Bronchial epithelial cell (primary cell): ENCODE results near the gene BAHCC1. TPM values are rescaled to one million over a fixed set of nuclear protein-coding genes. Genes with fewer than 3 reads are reported as not detected.

Experiments used
- DNase-seq: peaks from one replicate; pipeline ENCODE4 v3.0.0-alpha.2; 2010; ENCODE audit warnings: low read depth
- FAIRE-seq: peaks from 2 replicates; lab custom pipeline; 2011; peaks lifted over from hg19 to GRCh38; lab: Jason Lieb, UNC
- H3K27me3 ChIP-seq: 2 replicates; pipeline ENCODE4 v1.5.1; 2011; ENCODE audit warnings: low read length; ENCODE audit not compliant: control insufficient read depth, insufficient read depth
- H3K36me3 ChIP-seq: 2 replicates; pipeline ENCODE4 v1.5.1; 2011; ENCODE audit warnings: low read length; ENCODE audit not compliant: control insufficient read depth, insufficient read depth
- H3K4me3 ChIP-seq: 2 replicates; pipeline ENCODE4 v1.5.1; 2011; ENCODE audit warnings: mild to moderate bottlenecking, low read depth, low read length, control low read depth
- total RNA-seq: library from RNA; depleted of rRNA; stranded (reverse); fragments of >200 nt; gene quantifications from 2 replicates; pipeline ENCODE4 v1.2.1, GENCODE V29; 2014
- TF ChIP-seq, protein P1 (sequence below): IDR thresholded peaks from 2 replicates; pipeline ENCODE4 v1.5.1; 2011; ENCODE audit warnings: mild to moderate bottlenecking, moderate library complexity, low read length, control low read depth, inconsistent platforms; ENCODE audit not compliant: insufficient read depth, severe bottlenecking

The BAHCC1 gene
- total RNA-seq, 1 donor from 2014 or later, result 0.79 TPM

DNA sequence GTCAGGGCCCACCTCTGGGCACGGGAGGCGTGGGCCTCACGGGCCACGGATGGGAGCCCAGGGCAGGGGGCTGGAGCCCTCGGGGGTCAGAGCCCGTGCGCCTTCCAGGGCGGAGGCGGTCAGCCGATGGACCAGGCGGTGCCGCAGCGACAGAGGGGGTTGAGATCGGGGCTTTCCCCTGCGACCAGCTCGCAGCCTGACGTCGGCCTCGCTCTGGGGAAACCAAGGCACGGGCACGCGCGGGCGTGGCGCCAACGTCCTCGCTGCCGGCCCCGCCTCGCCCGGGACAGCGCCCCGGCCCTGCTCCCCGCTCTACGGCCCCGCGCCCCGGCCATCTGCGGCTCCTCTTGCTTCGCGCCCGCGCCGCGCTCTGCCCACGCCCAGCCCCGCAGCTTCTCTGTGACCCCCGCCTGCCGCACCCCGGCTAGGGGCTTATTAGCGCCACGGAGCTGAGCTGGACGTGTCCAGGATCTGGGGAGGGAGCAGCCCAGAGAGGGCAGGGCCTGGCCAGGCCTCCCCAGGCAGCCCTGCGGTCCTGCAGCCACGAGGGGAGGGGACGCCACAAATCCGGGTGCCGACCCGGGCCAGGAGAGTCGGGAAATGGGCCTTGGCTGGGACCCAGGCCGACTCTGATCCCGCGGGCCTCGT is 103.8 kb downstream of the BAHCC1 start:
- no peak for FAIRE-seq
- no peaks in the 10 kb centered on the region for H3K36me3 ChIP-seq
- H3K27me3 ChIP-seq, result peaks cover 2% of the 10 kb centered on the region
- TF ChIP-seq, protein P1, sequence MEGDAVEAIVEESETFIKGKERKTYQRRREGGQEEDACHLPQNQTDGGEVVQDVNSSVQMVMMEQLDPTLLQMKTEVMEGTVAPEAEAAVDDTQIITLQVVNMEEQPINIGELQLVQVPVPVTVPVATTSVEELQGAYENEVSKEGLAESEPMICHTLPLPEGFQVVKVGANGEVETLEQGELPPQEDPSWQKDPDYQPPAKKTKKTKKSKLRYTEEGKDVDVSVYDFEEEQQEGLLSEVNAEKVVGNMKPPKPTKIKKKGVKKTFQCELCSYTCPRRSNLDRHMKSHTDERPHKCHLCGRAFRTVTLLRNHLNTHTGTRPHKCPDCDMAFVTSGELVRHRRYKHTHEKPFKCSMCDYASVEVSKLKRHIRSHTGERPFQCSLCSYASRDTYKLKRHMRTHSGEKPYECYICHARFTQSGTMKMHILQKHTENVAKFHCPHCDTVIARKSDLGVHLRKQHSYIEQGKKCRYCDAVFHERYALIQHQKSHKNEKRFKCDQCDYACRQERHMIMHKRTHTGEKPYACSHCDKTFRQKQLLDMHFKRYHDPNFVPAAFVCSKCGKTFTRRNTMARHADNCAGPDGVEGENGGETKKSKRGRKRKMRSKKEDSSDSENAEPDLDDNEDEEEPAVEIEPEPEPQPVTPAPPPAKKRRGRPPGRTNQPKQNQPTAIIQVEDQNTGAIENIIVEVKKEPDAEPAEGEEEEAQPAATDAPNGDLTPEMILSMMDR, result no peak
- H3K4me3 ChIP-seq, result no peak overlapping the region
- no peak for DNase-seq

- TF ChIP-seq, protein P1, result no peak
These were observed 104.3 kb downstream of the BAHCC1 start for GRCh38 chr17:81499601-81499970.

GRCh38 chr17:81500047-81500446 is 104.8 kb downstream of the BAHCC1 start:
- Histone ChIP-seq H3K27me3 (peaks cover 2% of the 10 kb centered on the region), H3K4me3 (no peak overlapping the region), H3K36me3 (no peaks in the 10 kb centered on the region)
- DNase-seq (no peak), FAIRE-seq (peak; percentile 66)
- TF ChIP-seq, protein P1, result no peak

More at GRCh38 chr17:81499601-81499970, 104.3 kb downstream of the BAHCC1 start:
- no peaks in the 10 kb centered on the region for H3K36me3 ChIP-seq
- peaks cover 2% of the 10 kb centered on the region for H3K27me3 ChIP-seq
- H3K4me3 ChIP-seq, result no peak overlapping the region
- DNase-seq (no peak), FAIRE-seq (no peak)

- no peak for DNase-seq
- TF ChIP-seq, protein P1, result no peak
These were observed 107.3 kb downstream of the BAHCC1 start for GRCh38 chr17:81502471-81503017.

DNA sequence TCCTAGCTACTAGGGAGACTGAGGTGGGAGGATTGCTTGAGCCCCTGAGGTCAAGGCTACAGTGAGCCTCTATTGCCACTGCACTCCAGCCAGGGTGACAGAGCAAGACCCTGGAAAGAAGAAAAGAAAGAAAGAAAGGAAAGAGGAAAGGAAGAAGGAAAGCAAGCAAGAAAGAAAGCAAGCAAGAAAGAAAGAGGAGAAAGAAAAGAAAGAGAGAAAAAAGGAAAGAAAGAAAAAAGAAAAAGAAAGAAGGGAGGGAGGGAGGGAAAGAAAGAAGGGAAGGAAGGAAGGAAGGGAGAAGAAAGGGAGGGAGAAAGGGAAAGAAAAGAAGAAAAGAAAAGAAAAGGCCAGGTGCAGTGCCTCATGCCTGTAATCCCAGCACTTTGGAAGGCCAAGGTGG is 108.4 kb downstream of the BAHCC1 start:
- H3K27me3 ChIP-seq, result no peaks in the 10 kb centered on the region
- FAIRE-seq (no peak), DNase-seq (no peak)
- TF ChIP-seq, protein P1, result no peak
- H3K4me3 ChIP-seq, result no peak overlapping the region
- no peaks in the 10 kb centered on the region for H3K36me3 ChIP-seq

More at GRCh38 chr17:81502471-81503017, 107.3 kb downstream of the BAHCC1 start:
- no peaks in the 10 kb centered on the region for H3K27me3 ChIP-seq
- FAIRE-seq, result no peak
- no peak overlapping the region for H3K4me3 ChIP-seq
- no peaks in the 10 kb centered on the region for H3K36me3 ChIP-seq
